Osteoblast (primary cell): ENCODE measurements around the gene TGDS. TPM values are rescaled to one million over a fixed set of nuclear protein-coding genes. Genes with fewer than 3 reads are reported as not detected.

Source experiments
- DNase-seq: peaks from one replicate; pipeline ENCODE4 v3.0.0; 2011; ENCODE audit warnings: low spot score, mixed read lengths; ENCODE audit not compliant: insufficient read length; ENCODE audit errors: missing footprints
- H2AFZ ChIP-seq: 2 replicates; pipeline ENCODE4 v1.6.0; 2011; ENCODE audit warnings: mild to moderate bottlenecking, low read length
- H3K27ac ChIP-seq: 2 replicates; pipeline ENCODE4 v1.5.1; 2011; ENCODE audit warnings: mild to moderate bottlenecking, low read depth, low read length, moderate library complexity
- H3K27me3 ChIP-seq: 2 replicates; pipeline ENCODE4 v1.6.0; 2012; ENCODE audit warnings: mild to moderate bottlenecking, control low read depth, inconsistent platforms, low read length, moderate library complexity; ENCODE audit not compliant: insufficient read depth
- H3K36me3 ChIP-seq: 2 replicates; pipeline ENCODE4 v1.5.1; 2011; ENCODE audit warnings: mild to moderate bottlenecking, low read length, control low read depth, moderate library complexity; ENCODE audit not compliant: insufficient read depth
- H3K4me1 ChIP-seq: 2 replicates; pipeline ENCODE4 v1.5.1; 2011; ENCODE audit warnings: mild to moderate bottlenecking, low read length, control low read depth, moderate library complexity; ENCODE audit not compliant: insufficient read depth
- H3K4me2 ChIP-seq: 2 replicates; pipeline ENCODE4 v1.6.0; 2011; ENCODE audit warnings: mild to moderate bottlenecking, low read length; ENCODE audit not compliant: insufficient read depth
- H3K4me3 ChIP-seq: fragments of 200-600 bp; sonication (generic); 3 replicates; pipeline ENCODE4 v1.5.1; 2012; ENCODE audit warnings: mild to moderate bottlenecking, low read length, inconsistent platforms; ENCODE audit not compliant: insufficient read depth
- H3K79me2 ChIP-seq: 2 replicates; pipeline ENCODE4 v1.6.0; 2012; ENCODE audit warnings: mild to moderate bottlenecking, low read length, control low read depth, inconsistent platforms; ENCODE audit not compliant: insufficient read depth
- H3K9me3 ChIP-seq: 2 replicates; pipeline ENCODE4 v1.5.1; 2011; ENCODE audit warnings: low read depth, low read length, control low read depth
- H4K20me1 ChIP-seq: 2 replicates; pipeline ENCODE4 v1.6.0; 2012; ENCODE audit warnings: mild to moderate bottlenecking, low read length, control low read depth; ENCODE audit not compliant: insufficient read depth
- CTCF ChIP-seq: IDR thresholded peaks from 2 replicates; pipeline ENCODE4 v1.5.1; 2011; ENCODE audit warnings: mild to moderate bottlenecking, low read depth, low read length, moderate library complexity; ENCODE audit errors: extremely low read depth
- total RNA-seq: library from RNA; depleted of rRNA; stranded (reverse); fragments of >200 nt; gene quantifications from 2 replicates; pipeline ENCODE4 v1.2.3, GENCODE V29; 2012

TGDS gene
- total RNA-seq, 1 donor: 11.9 TPM

GRCh38 chr13:94601446-94602431, 5.8 kb upstream of the TGDS start, which contains the start of gene GPR180:
TSS of gene GPR180 (plus strand) at chr13:94601857. CDS start at chr13:94601928, 71 bp downstream.
- TF ChIP-seq CTCF: no peak
- H3K36me3 ChIP-seq: peaks cover 12% of the 10 kb centered on the region
- H2AFZ ChIP-seq: peak within 1 kb of the TSS; percentile 94
- H3K27ac ChIP-seq: peak within 1 kb of the TSS; percentile 86
- peaks cover 47% of the 10 kb centered on the region for H3K79me2 ChIP-seq
- H3K27me3 ChIP-seq: no peaks in the 10 kb centered on the region
- DNase-seq: peak; percentile 99
- no peaks in the 10 kb centered on the region for H4K20me1 ChIP-seq
- H3K4me1 ChIP-seq: peaks cover 8% of the 10 kb centered on the region
- no peaks in the 10 kb centered on the region for H3K9me3 ChIP-seq
- peak within 1 kb of the TSS; percentile 98 for H3K4me3 ChIP-seq
- peak within 1 kb of the TSS; percentile 95 for H3K4me2 ChIP-seq

DNA sequence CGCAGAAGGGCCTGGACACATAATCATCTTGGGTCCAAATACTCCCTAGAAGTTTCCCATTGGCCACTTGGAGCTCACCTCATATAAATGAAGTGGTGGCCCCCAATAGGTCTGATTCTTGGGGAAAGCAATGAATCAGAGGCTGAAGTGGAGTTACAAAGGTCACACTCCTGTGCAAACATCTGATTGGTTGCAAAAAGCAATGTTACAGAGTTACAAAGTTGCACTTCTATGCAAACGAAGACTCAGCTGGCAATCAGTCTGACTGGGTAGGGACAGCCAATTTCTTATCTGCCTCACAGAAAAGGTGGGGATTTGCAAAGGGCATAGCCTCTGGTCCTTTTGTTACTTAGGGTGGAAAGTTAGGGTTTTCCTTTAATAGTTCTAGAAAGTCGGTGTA, 3.9 kb upstream of the TGDS start:
- no peak overlapping the region for H3K4me3 ChIP-seq
- no peak for TF ChIP-seq CTCF
- peaks cover under 1% of the 10 kb centered on the region for H4K20me1 ChIP-seq
- DNase-seq: no peak
- H3K9me3 ChIP-seq: no peaks in the 10 kb centered on the region
- no peaks in the 10 kb centered on the region for H3K36me3 ChIP-seq
- H3K4me2 ChIP-seq: no peak overlapping the region
- peaks cover 41% of the 10 kb centered on the region for H3K79me2 ChIP-seq
- no peak overlapping the region for H2AFZ ChIP-seq
- no peaks in the 10 kb centered on the region for H3K27me3 ChIP-seq
- peaks cover 14% of the 10 kb centered on the region for H3K4me1 ChIP-seq
- no peak overlapping the region for H3K27ac ChIP-seq

DNA sequence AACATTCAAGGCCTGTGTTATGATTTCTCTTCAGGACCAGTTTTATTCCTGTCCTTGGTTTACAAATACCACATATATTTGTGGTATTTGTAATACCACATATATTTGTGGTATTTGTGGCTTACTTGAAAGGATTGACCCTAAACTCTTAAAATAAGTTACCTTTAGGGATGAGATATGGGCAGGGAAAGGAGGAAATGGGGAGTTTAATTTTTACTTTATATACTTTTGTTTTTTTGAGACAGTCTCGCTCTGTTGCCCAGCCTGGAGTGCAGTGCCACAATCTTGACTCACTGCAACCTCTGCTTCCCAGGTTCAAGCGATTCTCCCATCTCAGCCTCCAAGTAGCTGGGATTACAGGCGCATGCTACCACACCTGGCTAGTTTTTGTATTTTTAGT, 2.3 kb upstream of the TGDS start:
- H3K79me2 ChIP-seq: peaks cover 41% of the 10 kb centered on the region
- H3K27me3 ChIP-seq: no peaks in the 10 kb centered on the region
- H3K4me1 ChIP-seq: peaks cover 25% of the 10 kb centered on the region
- H3K9me3 ChIP-seq: no peaks in the 10 kb centered on the region
- peak overlapping the region; percentile 33 for H2AFZ ChIP-seq
- no peak overlapping the region for H3K27ac ChIP-seq
- peaks cover 7% of the 10 kb centered on the region for H4K20me1 ChIP-seq
- no peak for TF ChIP-seq CTCF
- H3K4me2 ChIP-seq: no peak overlapping the region
- H3K36me3 ChIP-seq: no peaks in the 10 kb centered on the region
- DNase-seq: no peak
- H3K4me3 ChIP-seq: no peak overlapping the region

DNA sequence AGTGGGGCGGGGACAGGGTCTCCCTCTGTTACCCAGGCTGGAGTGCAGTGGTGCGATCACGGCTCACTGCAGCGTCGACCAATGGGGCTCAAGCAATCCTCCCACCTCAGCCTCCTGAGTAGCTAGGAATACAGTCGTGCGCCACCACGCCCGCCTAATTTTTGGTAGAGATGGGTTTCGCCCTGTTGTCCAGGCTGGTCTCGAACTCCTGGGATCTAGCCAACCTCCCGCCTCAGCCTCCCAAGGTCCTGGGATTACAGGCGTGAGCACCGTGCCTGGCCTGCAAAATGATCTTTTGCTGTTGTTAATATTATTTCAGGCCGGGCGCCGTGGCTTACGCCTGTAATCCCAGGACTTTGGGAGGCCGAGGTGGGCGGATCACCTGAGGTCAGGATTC, 621 bp upstream of the TGDS start:
- peaks cover 12% of the 10 kb centered on the region for H3K36me3 ChIP-seq
- H3K79me2 ChIP-seq: peaks cover 35% of the 10 kb centered on the region
- H3K27me3 ChIP-seq: no peaks in the 10 kb centered on the region
- peak overlapping the region; percentile 97 for H2AFZ ChIP-seq
- peaks cover 7% of the 10 kb centered on the region for H4K20me1 ChIP-seq
- peaks cover 16% of the 10 kb centered on the region for H3K4me1 ChIP-seq
- TF ChIP-seq CTCF: no peak
- no peak for DNase-seq
- H3K4me3 ChIP-seq: peak overlapping the region; percentile 94
- peak overlapping the region; percentile 95 for H3K4me2 ChIP-seq
- H3K9me3 ChIP-seq: no peaks in the 10 kb centered on the region
- H3K27ac ChIP-seq: peak overlapping the region; percentile 77
